Tibial artery (tissue), 4 donors: ENCODE data around the gene RBM7.
A peak's percentile ranks its signal among the peaks of the same experiment; 100 is the strongest.

Experiments used
- DNase-seq, 2 donors: peaks; one replicate each; pipeline ENCODE4 v3.0.0-alpha.2; 2019
- H3K27ac ChIP-seq, 2 donors: fragments of 200-600 bp; sonication (generic) in 1 of 2; 1 replicate in 1 of 2; 2 replicates in 1 of 2; pipeline ENCODE4 v1.5.1; 2018 to 2019; ENCODE audit warnings: mild to moderate bottlenecking in 1 of 2
- H3K27me3 ChIP-seq, 2 donors: fragments of 200-600 bp; sonication (generic) in 1 of 2; one replicate each; pipeline versions ENCODE4 v1.5.1 to v1.6.0; 2016 to 2019
- H3K36me3 ChIP-seq, 3 donors: fragments of 200-600 bp; sonication (generic) in 2 of 3; one replicate each; pipeline ENCODE4 v1.5.1; 2016 to 2019; ENCODE audit warnings: mild to moderate bottlenecking in 2 of 3
- H3K4me1 ChIP-seq, 4 donors: fragments of 200-600 bp; sonication (generic) in 2 of 4; 1 replicate in 3 of 4; 2 replicates in 1 of 4; pipeline ENCODE4 v1.5.1; 2016 to 2019
- H3K4me3 ChIP-seq, 2 donors: fragments of 200-600 bp; sonication (generic) in 1 of 2; 1 replicate in 1 of 2; 2 replicates in 1 of 2; pipeline ENCODE4 v1.5.1; 2018 to 2019; ENCODE audit warnings: mild to moderate bottlenecking in 2 of 2
- H3K9me3 ChIP-seq, 3 donors: fragments of 200-600 bp; sonication (generic) in 1 of 3; one replicate each; pipeline ENCODE4 v1.5.1; 2016 to 2019
- intact Hi-C: fragments of 100-400 bp; cut with DNase I; formaldehyde crosslinking; loops from one replicate; pipeline ENCODE4 v1.15.0; 2023; ENCODE audit warnings: low total_unique reads
- TF ChIP-seq, protein P1 (sequence below), 2 experiments: fragments of 200-600 bp in 1 of 2; fragments of 450-650 bp in 1 of 2; IDR thresholded peaks; one replicate each; pipeline ENCODE4 v1.5.1; 2017 to 2019; ENCODE audit warnings: antibody characterized with exemption in 2 of 2, mild to moderate bottlenecking in 1 of 2, moderate library complexity in 1 of 2

Gene RBM7

DNA sequence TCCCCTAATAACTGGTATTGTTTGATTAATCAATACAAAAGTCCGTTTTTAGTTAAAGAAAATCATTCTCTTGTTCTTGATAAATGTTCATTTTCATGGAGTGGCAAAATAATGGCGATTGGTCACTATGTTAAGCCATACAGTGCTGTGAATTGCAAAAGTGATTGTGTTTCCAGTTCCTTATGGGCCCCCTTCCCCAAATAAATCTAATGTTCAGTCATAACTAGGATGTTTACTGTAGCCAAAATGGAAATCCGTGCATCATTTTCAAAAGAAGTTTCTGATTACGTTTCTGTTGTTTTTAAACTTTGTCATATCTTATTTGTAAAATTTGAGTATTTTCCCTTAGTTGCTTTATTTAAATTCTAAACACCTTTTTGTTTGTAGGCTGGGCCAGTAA lies 845 bp downstream of the RBM7 start:
- DNase-seq: no peak
- intact Hi-C loops: loop anchor here (5.0 kb wide), 1 partner anchor 36 kb away; the partner anchor contains the start of gene REXO2
- H3K4me1 ChIP-seq: peaks cover 0 to 53% (median 16%) of the 10 kb centered on the region in 4 donors
- TF ChIP-seq, protein P1, sequence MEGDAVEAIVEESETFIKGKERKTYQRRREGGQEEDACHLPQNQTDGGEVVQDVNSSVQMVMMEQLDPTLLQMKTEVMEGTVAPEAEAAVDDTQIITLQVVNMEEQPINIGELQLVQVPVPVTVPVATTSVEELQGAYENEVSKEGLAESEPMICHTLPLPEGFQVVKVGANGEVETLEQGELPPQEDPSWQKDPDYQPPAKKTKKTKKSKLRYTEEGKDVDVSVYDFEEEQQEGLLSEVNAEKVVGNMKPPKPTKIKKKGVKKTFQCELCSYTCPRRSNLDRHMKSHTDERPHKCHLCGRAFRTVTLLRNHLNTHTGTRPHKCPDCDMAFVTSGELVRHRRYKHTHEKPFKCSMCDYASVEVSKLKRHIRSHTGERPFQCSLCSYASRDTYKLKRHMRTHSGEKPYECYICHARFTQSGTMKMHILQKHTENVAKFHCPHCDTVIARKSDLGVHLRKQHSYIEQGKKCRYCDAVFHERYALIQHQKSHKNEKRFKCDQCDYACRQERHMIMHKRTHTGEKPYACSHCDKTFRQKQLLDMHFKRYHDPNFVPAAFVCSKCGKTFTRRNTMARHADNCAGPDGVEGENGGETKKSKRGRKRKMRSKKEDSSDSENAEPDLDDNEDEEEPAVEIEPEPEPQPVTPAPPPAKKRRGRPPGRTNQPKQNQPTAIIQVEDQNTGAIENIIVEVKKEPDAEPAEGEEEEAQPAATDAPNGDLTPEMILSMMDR (IDR thresholded peaks at IDR 0.05): no peak
- peak overlapping the region; percentile 98 to 99 for H3K27ac ChIP-seq
- no peaks in the 10 kb centered on the region for H3K9me3 ChIP-seq
- H3K36me3 ChIP-seq: peaks cover 4 to 9% (median 7%) of the 10 kb centered on the region in 3 donors
- H3K4me3 ChIP-seq: peak overlapping the region; percentile 83 to 91
- H3K27me3 ChIP-seq: no peaks in the 10 kb centered on the region

DNA sequence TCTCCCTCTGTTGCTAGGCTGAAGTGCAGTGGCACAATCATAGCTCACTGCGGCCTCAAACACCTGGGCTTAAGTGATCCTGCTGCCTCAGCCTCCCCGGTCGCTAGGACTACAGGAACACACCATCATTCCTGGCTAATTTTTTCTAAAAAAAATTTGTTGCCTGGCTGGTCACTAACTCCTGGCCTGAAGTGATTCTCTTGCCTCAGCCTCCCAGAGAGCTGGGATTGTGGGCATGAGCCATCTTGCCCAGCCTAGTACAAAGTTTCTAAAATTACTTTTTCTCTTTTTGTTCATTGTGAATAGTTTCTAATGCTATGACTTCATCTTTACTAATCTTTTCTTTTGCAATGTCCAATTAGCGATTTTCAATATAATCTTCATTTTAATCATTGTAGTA lies 12.5 kb downstream of the RBM7 start:
- intact Hi-C loops: no loop called here
- H3K4me3 ChIP-seq: no peak overlapping the region
- TF ChIP-seq, protein P1 (IDR thresholded peaks at IDR 0.05): no peak
- peaks cover 23 to 39% (median 31%) of the 10 kb centered on the region in 3 donors for H3K36me3 ChIP-seq
- DNase-seq: no peak
- no peaks in the 10 kb centered on the region for H3K4me1 ChIP-seq
- H3K27ac ChIP-seq: no peak overlapping the region
- H3K9me3 ChIP-seq: no peaks in the 10 kb centered on the region
- H3K27me3 ChIP-seq: no peaks in the 10 kb centered on the region

DNA sequence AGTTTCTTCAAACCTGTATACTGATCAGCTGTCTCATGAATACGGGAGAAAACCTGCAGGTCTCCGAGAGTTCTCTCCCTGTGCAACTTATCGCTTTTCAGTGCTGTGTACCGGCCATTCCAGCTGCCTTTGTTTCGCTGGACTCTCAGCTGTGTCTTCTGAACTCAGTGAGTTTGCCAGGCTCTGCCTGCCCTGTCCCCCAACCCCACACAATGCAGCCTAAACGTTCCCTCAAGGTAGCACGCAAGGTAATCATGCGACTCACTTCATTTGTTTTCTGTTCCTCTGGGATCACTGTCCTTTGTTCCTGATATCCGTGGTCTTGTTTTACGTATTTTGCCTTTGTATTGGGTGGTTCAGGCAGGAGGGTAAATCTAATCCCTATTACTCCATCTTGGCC lies 13.5 kb downstream of the RBM7 start:
- TF ChIP-seq, protein P1 (IDR thresholded peaks at IDR 0.05): no peak
- DNase-seq: no peak
- Histone ChIP-seq H3K36me3 (peaks cover 15 to 30% (median 23%) of the 10 kb centered on the region in 3 donors), H3K27me3 (no peaks in the 10 kb centered on the region), H3K27ac (no peak overlapping the region), H3K9me3 (no peaks in the 10 kb centered on the region), H3K4me3 (no peak overlapping the region), H3K4me1 (no peaks in the 10 kb centered on the region)
- intact Hi-C loops: no loop called here

- Histone ChIP-seq H3K4me3 (no peak overlapping the region), H3K27ac (no peak overlapping the region), H3K36me3 (peaks cover 0 to 11% (median 5%) of the 10 kb centered on the region in 3 donors), H3K27me3 (no peaks in the 10 kb centered on the region), H3K4me1 (no peaks in the 10 kb centered on the region), H3K9me3 (no peaks in the 10 kb centered on the region)
- intact Hi-C loops: no loop called here
- DNase-seq: no peak
- TF ChIP-seq, protein P1 (IDR thresholded peaks at IDR 0.05): no peak
These were observed 16.0 kb downstream of the RBM7 start for GRCh38 chr11:114416441-114416961.

GRCh38 chr11:114426280-114426679 lies 25.8 kb downstream of the RBM7 start:
- Histone ChIP-seq H3K27me3 (no peaks in the 10 kb centered on the region), H3K9me3 (no peaks in the 10 kb centered on the region), H3K27ac (no peak overlapping the region), H3K4me3 (no peak overlapping the region), H3K36me3 (peaks cover 0 to 10% (median 0%) of the 10 kb centered on the region in 3 donors), H3K4me1 (no peaks in the 10 kb centered on the region)
- no peak for DNase-seq
- intact Hi-C loops: no loop called here
- TF ChIP-seq, protein P1 (IDR thresholded peaks at IDR 0.05): no peak

GRCh38 chr11:114430290-114430689 lies 29.8 kb downstream of the RBM7 start:
- TF ChIP-seq, protein P1 (IDR thresholded peaks at IDR 0.05): no peak
- Histone ChIP-seq H3K27ac (no peak overlapping the region), H3K27me3 (no peaks in the 10 kb centered on the region), H3K9me3 (no peaks in the 10 kb centered on the region), H3K36me3 (peaks cover 0 to 6% (median 0%) of the 10 kb centered on the region in 3 donors), H3K4me3 (no peak overlapping the region), H3K4me1 (no peaks in the 10 kb centered on the region)
- DNase-seq: no peak
- intact Hi-C loops: no loop called here
